Measurements from ENCODE around the gene GRAP2.

GRAP2 gene

DNA sequence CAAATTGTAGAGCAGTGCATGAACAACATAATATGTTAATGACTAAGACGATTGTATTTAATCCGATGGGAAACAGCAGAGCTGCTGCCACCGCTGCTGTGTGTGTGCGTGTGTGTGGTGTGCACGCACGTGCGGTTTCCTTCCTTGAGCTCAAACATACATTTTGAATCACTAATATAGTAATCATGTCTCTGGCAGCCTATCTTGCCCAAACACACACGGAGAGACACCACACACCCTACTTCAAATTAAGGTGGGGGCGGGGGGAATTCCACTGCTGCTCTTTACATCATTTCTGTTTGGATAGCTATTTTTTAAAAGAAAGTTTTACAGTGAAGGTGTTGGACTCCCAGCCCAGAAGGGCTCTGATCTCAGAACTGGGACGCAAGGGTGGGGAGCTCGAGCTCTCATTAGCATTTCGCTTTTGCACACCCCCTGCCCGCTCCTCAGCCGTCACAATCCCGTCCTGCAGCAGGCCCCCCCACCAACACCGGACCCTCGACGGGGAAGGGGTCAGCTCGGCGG lies 93.2 kb downstream of the GRAP2 start:
- DNase-seq (ENCODE audit: low read depth): no peak

DNA sequence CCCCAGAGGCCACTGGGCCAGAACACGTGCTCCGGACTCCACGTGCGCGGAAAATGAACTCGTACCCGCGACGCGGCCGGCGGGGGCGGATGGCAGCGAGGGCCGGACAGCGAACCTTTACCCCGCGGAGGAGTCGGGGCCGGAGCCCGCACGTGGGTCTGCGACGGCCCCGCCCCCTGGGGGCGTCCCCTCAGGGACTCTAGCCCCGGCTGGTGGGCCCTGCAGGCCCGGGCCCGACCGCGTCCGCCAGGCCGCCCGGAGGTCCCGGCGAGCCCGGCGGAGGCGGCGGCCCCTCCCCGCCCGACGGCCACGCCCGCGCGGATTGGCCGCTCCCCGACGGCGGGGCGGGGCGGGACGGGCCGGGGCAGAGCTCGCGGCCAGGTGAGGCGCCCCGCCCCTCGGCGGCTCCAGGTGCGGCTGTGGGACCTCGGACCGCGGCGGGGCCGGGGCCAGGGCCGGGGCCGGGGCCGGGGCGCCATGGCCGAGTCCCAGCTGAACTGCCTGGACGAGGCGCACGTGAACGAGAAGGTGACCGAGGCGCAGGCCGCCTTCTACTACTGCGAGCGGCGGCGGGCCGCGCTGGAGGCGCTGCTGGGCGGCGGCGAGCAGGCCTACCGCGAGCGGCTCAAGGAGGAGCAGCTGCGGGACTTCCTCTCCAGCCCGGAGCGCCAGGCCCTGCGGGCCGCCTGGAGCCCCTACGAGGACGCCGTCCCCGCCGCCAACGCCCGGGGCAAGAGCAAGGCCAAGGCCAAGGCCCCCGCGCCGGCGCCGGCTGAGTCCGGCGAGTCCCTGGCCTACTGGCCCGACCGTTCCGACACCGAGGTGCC lies 93.9 kb downstream of the GRAP2 start, which contains the start of gene FAM83F:
FAM83F (plus strand) TSS at position 389 of the 827 bp plus-strand sequence; CDS start at position 478, 89 bp downstream.
- no peak for DNase-seq (ENCODE audit: low read depth)

DNA sequence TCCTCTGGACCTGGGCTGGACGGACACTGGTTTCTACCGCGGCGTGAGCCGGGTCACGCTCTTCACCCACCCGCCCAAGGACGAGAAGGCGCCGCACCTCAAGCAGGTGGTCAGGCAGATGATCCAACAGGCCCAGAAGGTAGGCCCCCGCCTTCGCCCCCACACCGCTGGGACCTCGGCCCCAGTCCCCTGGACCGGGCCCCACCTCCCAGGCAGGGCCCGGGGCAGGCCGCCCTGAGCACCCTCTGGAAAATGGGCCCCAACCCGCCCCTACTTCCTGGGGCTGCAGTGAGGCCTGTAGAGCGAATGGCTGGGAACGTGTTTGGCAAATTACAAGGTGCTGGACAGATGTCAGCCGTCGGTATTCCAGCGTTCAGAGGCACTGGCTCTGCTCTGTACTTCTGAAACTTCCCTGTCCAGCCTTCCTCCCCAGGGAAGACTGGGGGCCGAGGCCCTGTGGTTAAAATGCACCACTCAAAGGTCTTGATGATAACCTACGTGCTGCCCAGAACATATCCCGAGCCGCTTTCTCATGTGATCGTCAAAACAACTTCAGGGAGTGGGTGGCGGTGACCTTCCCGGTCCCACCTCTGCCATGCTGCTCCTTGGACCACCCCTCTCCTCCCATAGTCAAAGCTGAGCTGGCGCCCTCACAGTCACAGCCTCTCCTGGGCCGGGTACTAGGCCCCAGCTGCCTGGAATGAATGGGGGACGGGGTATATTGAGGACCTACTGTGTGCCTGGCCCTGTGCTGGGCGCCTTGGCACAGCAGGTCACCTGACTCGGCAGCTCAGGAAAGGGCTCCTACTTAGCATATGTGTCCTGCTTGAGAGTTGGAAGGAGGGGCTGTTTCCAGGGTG lies 94.7 kb downstream of the GRAP2 start:
- no peak for DNase-seq (ENCODE audit: low read depth)

DNA sequence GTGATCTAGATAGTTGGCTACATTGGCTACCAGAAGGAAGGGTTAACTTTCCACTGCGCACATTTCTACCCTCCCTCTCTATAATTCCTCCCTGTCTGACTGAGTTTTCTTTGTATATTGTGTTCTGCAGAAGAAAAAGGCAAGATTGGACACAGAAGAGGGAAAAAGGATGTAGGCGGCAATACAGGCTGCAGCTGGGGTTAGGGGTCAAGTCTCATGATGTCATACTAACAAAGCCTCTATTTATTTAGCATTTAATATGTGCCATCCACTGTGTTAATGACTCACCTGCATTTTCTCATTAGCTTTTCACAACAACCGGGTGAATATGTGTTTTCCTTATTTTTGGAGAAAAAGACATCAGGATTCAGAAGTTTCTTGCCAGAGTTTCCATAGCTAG lies 95.8 kb downstream of the GRAP2 start:
- DNase-seq (ENCODE audit: low read depth): no peak

DNA sequence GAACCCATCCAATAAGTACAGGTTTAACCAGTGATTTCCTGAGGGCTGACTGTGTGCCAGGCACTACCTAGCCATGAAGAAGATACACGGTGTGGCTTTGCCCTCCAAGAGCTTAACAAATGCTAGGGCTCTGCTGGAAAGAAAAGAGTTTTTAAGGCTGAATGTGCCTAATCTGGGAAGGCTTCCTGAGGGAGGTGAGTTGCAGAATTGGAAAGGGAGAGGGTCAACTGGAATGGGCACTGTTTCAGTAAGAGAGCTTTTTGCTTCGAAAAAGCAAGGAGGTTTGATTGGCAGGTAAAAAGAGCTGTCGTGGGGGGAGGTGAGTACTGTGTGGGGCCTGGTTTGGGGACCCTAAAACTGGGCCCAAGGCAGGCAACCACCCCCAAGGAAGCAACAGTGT lies 96.5 kb downstream of the GRAP2 start:
- no peak for DNase-seq (ENCODE audit: low read depth)

DNA sequence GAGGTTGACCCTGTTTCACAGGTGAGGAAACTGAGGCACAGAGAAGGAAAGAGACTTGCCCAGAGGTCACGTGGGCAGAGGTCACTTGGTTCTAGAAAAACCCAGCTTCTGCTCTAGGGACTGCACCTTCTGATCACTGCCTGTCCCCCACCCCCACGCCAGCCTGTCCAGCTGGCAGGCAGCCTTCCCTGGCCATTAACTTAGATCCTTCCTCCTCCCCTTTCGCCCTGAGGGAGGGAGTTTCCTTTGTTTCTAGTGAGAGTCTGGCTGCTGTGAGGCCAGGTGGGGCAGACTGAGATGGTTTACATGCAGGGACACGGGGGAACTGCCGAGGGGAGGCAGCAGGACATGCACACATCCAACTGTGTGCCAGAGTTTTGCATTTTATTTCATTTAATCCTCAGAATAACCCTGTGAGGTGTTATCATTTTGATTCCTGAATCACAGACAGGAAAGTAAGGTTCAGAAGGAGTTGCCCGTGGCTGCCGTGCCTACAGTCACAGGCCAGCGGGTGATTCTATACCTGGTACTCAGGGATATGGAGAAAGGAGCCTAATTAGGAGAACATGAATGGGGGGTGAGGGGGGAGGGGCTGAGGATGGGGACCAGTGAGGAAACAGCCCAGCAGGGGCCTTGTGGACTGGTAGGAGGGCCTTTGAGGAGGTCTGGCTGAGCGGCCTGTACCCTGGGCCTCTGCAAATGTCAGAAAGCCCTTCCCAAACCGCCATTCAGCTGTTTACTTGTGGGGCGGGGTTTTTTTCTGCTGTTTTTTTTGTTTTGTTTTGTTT lies 97.2 kb downstream of the GRAP2 start:
- DNase-seq (ENCODE audit: low read depth): peak; percentile 61

DNA sequence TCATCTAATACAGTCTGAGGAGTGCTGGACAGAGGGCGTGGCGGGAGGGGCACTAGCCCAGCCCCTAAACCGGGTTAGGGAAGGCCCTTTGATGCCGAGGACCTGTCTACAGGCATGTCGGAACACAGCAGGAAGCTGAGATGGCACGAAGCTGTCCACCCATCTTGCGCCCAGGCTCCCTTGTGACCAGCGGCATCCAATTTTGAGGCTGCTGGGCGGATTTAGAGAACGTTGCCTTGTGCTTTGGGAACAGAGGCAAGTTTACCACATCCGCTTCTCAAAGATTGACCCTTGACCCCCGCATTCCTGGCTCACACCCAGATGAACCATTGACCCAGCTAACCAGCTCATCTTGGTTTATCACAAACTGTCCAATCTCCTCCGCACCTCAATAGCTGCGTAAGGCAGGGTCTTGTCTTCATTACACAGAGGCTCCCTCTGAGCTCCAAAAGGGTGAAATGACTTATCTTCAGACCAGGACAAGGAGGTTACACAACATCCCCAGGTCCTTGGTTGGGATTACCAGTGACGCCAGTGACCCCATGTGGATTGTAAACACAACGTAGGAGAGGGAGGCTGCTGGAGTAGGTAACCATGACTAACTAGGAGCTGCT lies 98.4 kb downstream of the GRAP2 start:
- DNase-seq (ENCODE audit: low read depth): peak; percentile 98

DNA sequence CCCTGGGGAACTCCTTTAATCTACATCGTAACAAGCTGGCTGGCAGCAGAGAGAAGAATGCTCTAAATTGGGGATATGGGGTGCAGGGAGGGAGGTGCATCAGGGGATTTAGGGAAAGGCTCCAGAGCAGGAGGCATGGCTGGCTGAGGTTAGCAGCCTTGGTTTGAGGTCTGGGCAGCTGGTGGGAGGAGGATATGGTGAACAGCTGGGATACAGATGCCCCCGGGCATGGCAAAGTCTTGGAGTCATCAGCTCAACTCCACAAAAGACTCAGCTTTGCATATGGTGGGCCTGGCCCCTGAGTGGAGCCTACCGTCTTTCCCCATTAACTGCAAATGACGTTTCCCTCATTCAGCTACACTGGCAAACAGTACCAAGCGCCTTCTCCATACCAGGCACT lies 99.3 kb downstream of the GRAP2 start:
- DNase-seq (ENCODE audit: low read depth): no peak

DNA sequence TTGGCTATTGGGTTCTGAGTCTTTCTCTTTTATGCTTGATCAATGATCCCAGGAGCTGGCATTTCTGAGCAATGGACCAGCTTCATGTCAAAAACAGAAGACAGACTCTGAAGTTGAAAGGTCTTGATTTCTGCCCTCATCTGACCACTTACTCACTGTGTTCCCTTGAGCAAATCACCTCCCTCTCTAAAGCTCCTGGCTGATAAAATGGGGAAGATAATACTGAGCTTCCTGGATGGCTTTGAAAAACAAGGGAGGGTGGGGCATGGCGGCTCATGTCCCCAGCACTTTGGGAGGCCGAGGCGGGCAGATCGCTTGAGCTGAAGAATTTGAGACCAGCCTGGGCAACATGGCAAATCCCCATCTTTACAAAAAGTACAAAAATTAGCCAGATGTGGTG lies 100.2 kb downstream of the GRAP2 start:
- DNase-seq (ENCODE audit: low read depth): no peak

DNA sequence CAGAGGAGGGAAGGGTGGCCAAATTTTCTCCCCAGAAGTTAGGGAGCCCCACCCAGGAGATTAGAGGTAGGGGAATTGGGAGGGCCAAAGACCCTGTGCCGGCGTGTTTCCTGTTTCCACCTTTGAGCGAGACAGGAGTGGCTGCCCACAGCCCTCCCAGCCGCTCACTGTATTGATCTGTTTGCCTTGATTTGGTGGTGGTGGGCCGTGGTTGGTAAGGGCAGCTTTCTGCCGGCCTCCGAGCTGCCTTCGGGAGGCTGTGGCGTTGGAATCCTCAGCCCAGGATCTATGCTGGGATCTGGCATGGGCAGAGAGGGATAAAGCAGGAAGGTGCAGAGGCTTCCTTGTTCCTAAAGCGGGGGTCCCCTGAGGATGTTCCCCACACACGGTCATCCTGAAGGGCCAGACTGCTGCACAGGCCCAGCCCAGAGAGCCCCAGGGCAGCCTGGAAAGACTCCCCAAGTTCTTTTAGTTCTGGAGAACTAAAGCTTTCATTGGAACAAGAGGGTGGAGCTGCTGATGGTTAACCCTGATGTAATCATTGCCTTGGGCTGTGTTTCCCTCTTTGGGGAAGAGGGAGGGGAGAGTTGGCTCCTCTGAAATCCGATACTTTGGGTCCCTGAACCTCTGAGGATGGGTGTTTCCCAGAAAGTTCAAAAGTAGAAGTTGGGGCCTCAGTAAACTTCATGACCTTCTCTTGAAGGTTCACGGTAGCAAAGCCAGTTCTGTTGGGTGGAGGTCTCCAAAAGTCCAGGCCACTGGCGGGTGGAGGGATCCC lies 101.1 kb downstream of the GRAP2 start:
- no peak for DNase-seq (ENCODE audit: low read depth)

DNA sequence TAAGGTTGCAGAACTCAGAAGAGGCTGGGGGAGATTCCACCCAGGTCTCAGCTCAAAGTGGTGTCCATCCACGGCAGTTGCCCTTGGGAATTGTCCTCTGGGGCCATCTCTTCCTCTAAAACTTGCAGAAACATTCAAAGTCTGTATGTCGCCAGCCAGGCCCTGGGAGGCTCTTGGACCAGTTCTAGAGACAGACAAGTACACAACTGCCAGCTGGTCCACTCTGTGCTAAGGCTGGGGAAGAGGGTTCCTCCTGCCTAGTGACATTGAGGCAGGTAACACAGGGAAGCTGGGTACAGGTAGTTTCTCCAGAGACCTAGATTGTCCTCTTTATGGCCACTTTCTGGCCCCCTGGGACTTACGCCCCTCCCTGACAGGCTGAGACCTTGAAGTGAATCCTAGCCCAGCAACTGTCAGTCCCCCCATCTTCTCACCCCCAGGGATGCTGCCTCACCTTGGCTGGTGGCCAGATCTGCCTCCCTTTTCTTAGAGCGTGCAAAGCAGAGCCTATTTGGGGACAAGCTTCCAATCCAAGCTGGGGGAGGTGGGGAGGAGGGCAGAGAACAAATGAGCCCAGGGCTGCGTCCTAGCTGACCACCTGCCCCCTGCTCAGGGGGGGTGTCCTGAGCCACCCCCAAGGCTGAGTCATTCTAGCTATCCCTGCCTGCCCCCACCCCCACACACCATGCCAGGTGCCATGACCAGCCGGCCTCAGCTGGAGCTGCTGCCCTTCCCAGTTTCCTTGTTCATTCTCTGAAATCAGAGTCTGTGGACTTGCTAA lies 102.2 kb downstream of the GRAP2 start:
- DNase-seq (ENCODE audit: low read depth): no peak

DNA sequence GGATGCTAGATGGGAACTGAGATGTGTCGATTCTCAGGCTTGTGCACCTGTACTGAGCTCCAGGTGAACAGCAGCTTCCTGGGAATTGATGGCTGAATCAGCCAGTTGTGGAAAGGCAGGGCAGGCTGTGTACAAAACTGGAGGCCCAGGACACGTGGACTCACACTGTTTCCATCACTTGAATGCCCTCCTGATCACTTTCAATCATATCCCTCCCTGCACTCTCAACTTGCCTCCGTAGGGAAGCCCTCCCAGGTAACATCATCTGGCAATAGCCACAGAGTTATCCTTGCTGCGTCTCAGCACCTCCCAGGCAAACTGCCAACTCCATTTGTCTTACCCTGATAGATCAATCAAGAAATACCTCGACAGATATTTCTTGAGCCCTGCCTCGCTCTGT lies 104.0 kb downstream of the GRAP2 start:
- no peak for DNase-seq (ENCODE audit: low read depth)

DNA sequence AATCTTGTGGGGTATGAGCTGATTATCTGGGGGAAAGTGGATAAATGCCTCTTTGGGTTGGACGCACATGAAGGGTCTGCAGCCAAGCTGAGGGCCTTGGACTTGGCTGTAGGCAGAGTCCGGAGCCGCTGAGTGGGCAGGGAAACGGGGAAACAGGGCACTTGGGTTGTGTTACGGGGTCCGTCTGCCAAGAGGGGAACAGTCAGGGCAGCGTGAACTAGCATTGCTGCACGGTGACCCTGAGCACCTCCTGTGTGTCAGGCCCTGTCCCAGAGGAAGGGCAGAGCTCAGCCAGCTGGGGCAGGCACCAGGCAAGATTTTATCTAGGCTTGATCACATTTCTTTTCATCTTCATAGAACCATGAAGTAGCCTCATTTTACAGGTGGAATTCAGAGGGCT lies 105.8 kb downstream of the GRAP2 start:
- no peak for DNase-seq (ENCODE audit: low read depth)

DNA sequence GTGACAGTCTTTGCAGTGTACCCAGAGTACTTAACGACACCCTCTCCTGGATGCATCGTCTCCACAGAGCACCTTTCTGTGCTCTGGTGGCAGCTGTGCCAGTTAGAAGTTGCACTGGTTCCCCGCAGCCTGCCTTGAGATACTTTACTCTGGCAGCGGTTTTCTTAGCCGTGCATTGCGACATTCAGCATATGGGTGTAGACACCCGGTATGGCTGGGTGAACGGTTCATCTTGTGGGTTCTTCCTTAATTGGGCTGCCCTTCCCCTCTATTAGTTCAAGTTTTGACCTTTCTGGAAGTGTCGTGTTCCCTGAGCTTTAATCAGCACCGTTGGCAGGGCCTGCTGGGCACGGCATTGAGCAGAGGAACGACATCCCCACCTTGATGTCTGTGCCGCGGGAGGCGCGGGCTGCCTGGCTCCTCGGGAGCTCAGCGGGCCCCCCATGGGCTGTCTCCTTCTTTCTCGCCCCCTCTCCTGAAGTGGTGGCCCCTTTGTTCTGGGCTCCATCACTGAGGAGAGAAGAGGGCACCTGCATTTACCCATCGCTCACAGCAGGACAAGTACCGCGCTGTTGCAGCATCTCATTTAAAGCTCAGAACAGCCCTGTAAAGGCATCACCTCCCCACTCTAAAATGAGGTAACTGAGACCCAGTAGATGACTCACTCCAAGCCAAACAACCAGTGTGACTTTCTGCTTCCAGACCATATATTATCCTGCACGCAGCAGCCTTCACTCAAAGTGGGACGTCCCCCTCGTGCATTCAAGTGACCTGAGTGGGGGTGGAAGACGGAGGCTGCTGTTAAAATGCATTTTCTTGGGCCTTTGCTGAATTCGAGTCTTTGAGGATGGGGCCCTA lies 107.2 kb downstream of the GRAP2 start:
- no peak for DNase-seq (ENCODE audit: low read depth)

DNA sequence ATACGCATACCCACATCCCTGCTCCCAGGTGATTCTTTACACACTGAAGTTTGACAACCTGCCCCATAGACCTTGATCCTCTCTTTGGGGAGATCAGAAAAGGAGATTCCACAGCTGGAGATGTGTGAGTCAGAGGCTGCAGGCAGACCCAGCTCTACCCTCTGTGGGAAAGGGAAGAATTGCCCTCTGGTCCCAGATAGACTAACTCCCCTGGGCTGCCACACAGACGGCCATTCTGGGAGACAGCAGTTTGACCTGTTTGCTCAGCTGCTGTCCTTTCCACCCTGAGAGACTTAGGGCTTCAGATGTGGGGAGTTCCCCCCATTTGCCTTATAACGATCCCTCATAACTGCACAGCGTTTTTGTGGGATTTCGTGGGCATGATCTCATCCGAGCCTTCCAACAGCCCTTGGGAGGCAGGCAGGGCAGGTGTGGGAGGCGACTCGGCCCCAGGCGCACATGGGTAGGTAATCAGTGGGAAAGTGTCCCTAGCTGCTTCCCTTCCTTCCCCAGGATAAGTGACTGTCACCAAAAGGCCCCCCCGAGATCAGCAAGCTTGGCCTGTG lies 107.9 kb downstream of the GRAP2 start:
- DNase-seq (ENCODE audit: low read depth): no peak

DNA sequence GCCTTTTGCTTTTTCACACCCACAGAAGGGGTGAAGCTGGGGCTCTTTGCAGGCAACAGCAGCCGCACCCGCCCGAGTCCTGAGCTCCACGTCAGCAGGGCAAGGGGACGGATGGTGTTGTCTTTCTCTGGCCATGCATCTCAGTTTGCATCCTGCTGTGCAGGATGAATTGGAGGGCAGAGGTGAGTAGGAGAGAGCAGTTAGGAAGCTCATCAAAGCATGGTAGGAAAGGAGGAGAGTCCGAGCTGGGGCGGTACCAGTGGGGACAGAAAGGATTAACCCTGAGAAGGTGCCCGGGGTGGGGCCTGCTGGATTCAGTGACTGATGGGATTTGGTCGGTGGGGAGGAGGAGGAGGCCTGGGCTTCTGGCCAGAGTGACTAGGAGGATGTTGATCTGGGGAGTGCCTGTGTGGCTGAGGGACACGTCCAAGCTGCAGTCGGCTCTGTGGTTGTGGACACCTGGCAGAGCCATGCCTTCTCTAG lies 108.4 kb downstream of the GRAP2 start:
- DNase-seq (ENCODE audit: low read depth): peak; percentile 16

DNA sequence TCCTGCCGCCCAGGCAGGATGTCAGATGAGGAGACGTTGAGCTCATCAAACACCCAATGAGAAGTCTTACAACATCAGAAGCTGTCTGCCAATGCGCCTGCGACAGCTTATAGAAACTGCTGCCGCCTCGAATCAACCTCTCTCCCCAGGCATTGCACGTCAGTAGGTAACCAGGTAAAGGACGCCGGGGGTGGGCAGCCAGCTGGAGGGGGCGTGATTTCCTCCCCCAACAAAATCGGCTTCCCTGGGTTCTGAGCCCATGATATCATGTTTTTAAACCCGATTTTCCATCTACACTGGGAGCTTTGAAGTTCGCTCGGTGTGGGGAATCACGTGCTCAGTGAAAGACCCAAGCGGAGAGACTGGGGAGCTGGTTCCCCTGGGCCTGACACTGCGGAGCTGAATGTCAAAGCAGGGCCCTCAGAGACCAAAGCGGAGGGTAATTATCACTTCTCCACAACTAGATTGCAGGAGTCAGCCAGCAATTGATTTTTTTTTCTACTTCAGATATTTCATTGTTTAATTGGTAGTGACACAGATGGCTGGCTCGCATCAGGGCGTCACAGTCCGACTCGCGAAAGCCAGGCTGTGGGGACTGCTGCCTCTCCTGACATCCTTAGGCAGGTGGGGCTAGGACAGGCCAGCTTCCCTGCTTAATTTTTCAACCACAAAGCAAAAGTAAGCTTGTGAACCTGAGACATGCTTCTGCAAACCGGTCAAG lies 109.2 kb downstream of the GRAP2 start:
- peak; percentile 28 for DNase-seq (ENCODE audit: low read depth)

DNA sequence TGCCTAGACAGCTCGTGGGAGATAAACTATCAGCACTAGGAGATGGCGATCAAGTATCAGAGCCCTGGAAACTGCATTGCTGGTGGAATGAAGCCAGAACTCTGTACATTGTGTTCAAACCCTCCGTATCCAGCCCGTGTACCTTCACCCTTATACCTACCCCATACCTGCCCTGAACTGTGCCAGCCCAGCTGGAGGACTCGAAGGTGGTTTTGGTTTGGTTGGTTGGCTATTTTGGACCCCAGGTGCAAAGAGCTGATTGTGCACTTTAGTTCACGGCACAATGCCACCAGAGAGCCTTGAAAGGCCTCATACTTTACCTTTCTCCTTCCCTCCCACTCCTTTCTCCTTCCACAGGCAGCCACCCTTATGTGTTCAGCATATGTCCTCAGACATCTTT lies 109.9 kb downstream of the GRAP2 start:
- DNase-seq (ENCODE audit: low read depth): no peak
